K562 (cell line): ENCODE data around the gene CELSR2. TPM values are rescaled to one million over a fixed set of nuclear protein-coding genes. Genes with fewer than 3 reads are reported as not detected.

Experiments used
- CBFB ChIP-seq: sonication (generic); formaldehyde crosslinking; IDR thresholded peaks from 2 replicates; pipeline ENCODE4 v1.4.0; 2020; ENCODE audit warnings: mild to moderate bottlenecking, missing genetic modification reagents
- COPS2 ChIP-seq: fragments of 450-650 bp; conservative IDR thresholded peaks from 2 replicates; pipeline ENCODE4 v1.6.1; 2016; ENCODE audit warnings: mild to moderate bottlenecking, moderate library complexity
- EP300 ChIP-seq: IDR thresholded peaks from 2 replicates; pipeline ENCODE4 v1.6.1; 2012; ENCODE audit warnings: low read length, improper control_type of control experiment
- HDAC2 ChIP-seq: fragments of 450-650 bp; IDR thresholded peaks from 2 replicates; pipeline ENCODE4 v1.6.1; 2016; ENCODE audit warnings: mild to moderate bottlenecking
- JUND ChIP-seq, 2 experiments: IDR thresholded peaks; 2 replicates in 1 of 2; 3 replicates in 1 of 2; pipeline ENCODE4 v1.6.1; 2011; ENCODE audit warnings: borderline replicate concordance in 2 of 2, low read depth in 2 of 2, low read length in 2 of 2, improper control_type of control experiment in 1 of 2, missing biosample characterization in 1 of 2, missing genetic modification characterization in 1 of 2, missing genetic modification reagents in 1 of 2
- MGA ChIP-seq: fragments of 450-650 bp; IDR thresholded peaks from 2 replicates; pipeline ENCODE4 v1.6.1; 2016; ENCODE audit warnings: mild to moderate bottlenecking, moderate library complexity
- POLR2AphosphoS2 ChIP-seq: IDR thresholded peaks from 2 replicates; pipeline ENCODE4 v1.6.1; 2012; ENCODE audit warnings: low read length, improper control_type of control experiment
- SMC3 ChIP-seq: conservative IDR thresholded peaks from 2 replicates; pipeline ENCODE4 v1.6.1; 2011; ENCODE audit warnings: low read depth, low read length, improper control_type of control experiment; ENCODE audit not compliant: insufficient read depth
- VEZF1 ChIP-seq: fragments of 200-800 bp; sonication (Bioruptor generic); IDR thresholded peaks from 2 replicates; pipeline ENCODE4 v1.6.1; 2017; ENCODE audit warnings: missing genetic modification characterization, missing compliant biosample characterization
- XRCC3 ChIP-seq: fragments of 450-650 bp; IDR thresholded peaks from 2 replicates; pipeline ENCODE4 v1.6.1; 2017; ENCODE audit warnings: mild to moderate bottlenecking, moderate library complexity
- ZBTB2 ChIP-seq: fragments of 450-650 bp; IDR thresholded peaks from 2 replicates; pipeline ENCODE4 v1.6.1; 2016; ENCODE audit warnings: antibody characterized with exemption
- ZNF184 ChIP-seq: sonication (generic); formaldehyde crosslinking; IDR thresholded peaks from 2 replicates; pipeline ENCODE4 v1.5.0; 2020; ENCODE audit warnings: missing genetic modification reagents
- ZNF408 ChIP-seq: fragments of 250-450 bp; sonication (Bioruptor Pico); IDR thresholded peaks from 2 replicates; pipeline ENCODE4 v1.4.0; 2020; ENCODE audit warnings: low read depth, mild to moderate bottlenecking, moderate library complexity
- ZNF668 ChIP-seq: fragments of 250-450 bp; sonication (Bioruptor Pico); IDR thresholded peaks from 2 replicates; pipeline ENCODE4 v1.8.0; 2022; ENCODE audit warnings: mild to moderate bottlenecking, inconsistent platforms
- ZNF75A ChIP-seq: fragments of 450-650 bp; formaldehyde crosslinking; IDR thresholded peaks from 2 replicates; pipeline ENCODE4 v1.4.0; 2020; ENCODE audit warnings: mild to moderate bottlenecking
- ZNF778 ChIP-seq: fragments of 450-650 bp; formaldehyde crosslinking; IDR thresholded peaks from 2 replicates; pipeline ENCODE4 v1.4.0; 2020; ENCODE audit warnings: mild to moderate bottlenecking, moderate library complexity
- polyA plus RNA-seq, 8 experiments: library from polyadenylated mRNA; depleted of rRNA in 4 of 8; stranded (reverse) in 5 of 8; unstranded in 3 of 8; fragments of >200 nt; fragmentation: Nextera tagmentation in 2 of 8; fragmentation: Illumina TruSeq in 1 of 8; extraction: Ambion mirVana in 2 of 8; extraction: Trizol in 1 of 8; gene quantifications; 2 replicates each; pipeline versions ENCODE4 v1.2.1 to v1.2.3, GENCODE V29; 2011 to 2014; ENCODE audit warnings: inconsistent platforms in 1 of 8, missing spikeins in 1 of 8
- total RNA-seq, 7 experiments: library from RNA; depleted of rRNA in 6 of 7; stranded (reverse); fragments of >200 nt in 6 of 7; fragmentation: Illumina TruSeq in 2 of 7; extraction: Trizol in 2 of 7; gene quantifications; 2 replicates each; pipeline versions ENCODE4 v1.2.1 to v1.2.3, GENCODE V29; 2011 to 2021; ENCODE audit warnings: low replicate concordance in 1 of 7

Gene CELSR2
- total and polyA plus RNA-seq, 9 of the 15 experiments (the other 6 are each of a cell fraction or from before 2014, with no cell fraction given), result 0.31 to 21.9 (median 4.2) TPM

GRCh38 chr1:109218516-109218915 is 30.8 kb upstream of the CELSR2 start (continued):
- TF ChIP-seq MGA, result peak; percentile 92
- TF ChIP-seq ZNF408 (CRISPR knock-in tag), result no peak
- TF ChIP-seq JUND (IDR thresholded peaks at IDR 0.05; ENCODE audit: borderline replicate concordance, low read depth, low read length), result peak; percentile 49
- 0 out of 3 replicates have a peak, but pooled peaks have one; percentile 26 for TF ChIP-seq JUND (tag; IDR thresholded peaks at IDR 0.05; ENCODE audit: borderline replicate concordance, low read depth, low read length)
- TF ChIP-seq ZNF75A (CRISPR knock-in tag), result no peak
- no peak for TF ChIP-seq ZNF668 (CRISPR knock-in tag)
- TF ChIP-seq ZNF184 (CRISPR knock-in tag), result no peak
- no peak for TF ChIP-seq POLR2AphosphoS2
- TF ChIP-seq XRCC3, result no peak
- TF ChIP-seq HDAC2, result peak; percentile 51; the same call in 1 of the 2 replicates
- no peak for TF ChIP-seq COPS2
- no peak for TF ChIP-seq SMC3
- TF ChIP-seq EP300, result peak; percentile 86
- no peak for TF ChIP-seq VEZF1 (CRISPR knock-in tag)
- peak; percentile 76 for TF ChIP-seq ZBTB2
- no peak for TF ChIP-seq CBFB (CRISPR knock-in tag)
- no peak for TF ChIP-seq ZNF778
